CD4-positive, alpha-beta T cell treated with Interferon alpha-2 for 1 hour (primary cell): ENCODE measurements around the gene ZNF839.
"Not testable (repeated sequence)": the region's sequence is repeated elsewhere in the genome, so short reads cannot be mapped to it uniquely, and the experiment has no call there.

Experiments
- DNase-seq, 2 donors: peaks; one replicate each; pipeline ENCODE4 v3.0.0-alpha.2; 2020 to 2022

The ZNF839 gene

GRCh38 chr14:102344084-102344483, 24.5 kb downstream of the ZNF839 start:
- DNase-seq = no peak

GRCh38 chr14:102344485-102344884, 24.9 kb downstream of the ZNF839 start:
- no peak for DNase-seq

- DNase-seq = no peak
These were observed 25.7 kb downstream of the ZNF839 start for GRCh38 chr14:102345232-102345631.

- no peak for DNase-seq
These were observed 27.1 kb downstream of the ZNF839 start for GRCh38 chr14:102346645-102347044.

GRCh38 chr14:102348376-102348775, 28.8 kb downstream of the ZNF839 start:
- no peak for DNase-seq

GRCh38 chr14:102351023-102351422, 31.5 kb downstream of the ZNF839 start:
- no peak for DNase-seq

GRCh38 chr14:102351593-102351992, 32.0 kb downstream of the ZNF839 start:
- not testable (repeated sequence) for DNase-seq

- no peak for DNase-seq
These were observed 32.7 kb downstream of the ZNF839 start for GRCh38 chr14:102352213-102352612.

GRCh38 chr14:102353126-102353619, 33.6 kb downstream of the ZNF839 start:
- no peak for DNase-seq

GRCh38 chr14:102356280-102356679, 36.7 kb downstream of the ZNF839 start:
- no peak for DNase-seq

- DNase-seq = no peak
These were observed 39.8 kb downstream of the ZNF839 start for GRCh38 chr14:102359341-102359740.

GRCh38 chr14:102360388-102360787, 40.8 kb downstream of the ZNF839 start:
- DNase-seq = no peak

- peak; percentile 34 to 36 for DNase-seq
These were observed 42.5 kb downstream of the ZNF839 start for GRCh38 chr14:102362084-102362483.

GRCh38 chr14:102362545-102363181, 43.1 kb downstream of the ZNF839 start, which contains the start of the genes CINP and TECPR2:
Gene CINP (minus strand): TSS chr14:102362890. CDS start chr14:102362851, 39 bp downstream.
Gene TECPR2 (plus strand): TSS chr14:102362941. CDS start chr14:102376722, 13,781 bp downstream.
- peak; percentile 95 for DNase-seq

- peak in 1 of 2 donors; percentile 30 for DNase-seq
These were observed 43.8 kb downstream of the ZNF839 start for GRCh38 chr14:102363182-102363943.

GRCh38 chr14:102370305-102370809, 50.8 kb downstream of the ZNF839 start:
- DNase-seq = peak; percentile 15 to 45

- no peak for DNase-seq
These were observed 51.8 kb downstream of the ZNF839 start for GRCh38 chr14:102371361-102371760.

GRCh38 chr14:102373110-102373509, 53.6 kb downstream of the ZNF839 start:
- no peak for DNase-seq

- no peak for DNase-seq
These were observed 54.7 kb downstream of the ZNF839 start for GRCh38 chr14:102374264-102374663.

GRCh38 chr14:102375119-102375518, 55.6 kb downstream of the ZNF839 start:
- DNase-seq = no peak

- no peak for DNase-seq
These were observed 58.1 kb downstream of the ZNF839 start for GRCh38 chr14:102377696-102378095.

GRCh38 chr14:102378830-102379229, 59.3 kb downstream of the ZNF839 start:
- no peak for DNase-seq

- DNase-seq = no peak
These were observed 67.5 kb downstream of the ZNF839 start for GRCh38 chr14:102387086-102387485.

GRCh38 chr14:102389246-102389645, 69.7 kb downstream of the ZNF839 start:
- no peak for DNase-seq
